HEK293 (cell line): ENCODE data around the gene GALNT9.

Source experiments
- CTCF ChIA-PET: fragments of 350-600 bp; formaldehyde crosslinking; extraction: SDS; loops from one replicate; lab custom pipeline; 2021; ENCODE audit warnings: antibody characterized with exemption; lab: Yijun Ruan, JAX
- POLR2A ChIA-PET: fragments of 300-600 bp; formaldehyde crosslinking; extraction: SDS; loops from one replicate; lab custom pipeline; 2020; ENCODE audit warnings: antibody characterized with exemption, inconsistent platforms; lab: Yijun Ruan, JAX
- H3K27ac ChIP-seq: fragments of 200-500 bp; sonication (Bioruptor generic); 2 replicates; pipeline ENCODE4 v1.5.1; 2014; ENCODE audit warnings: low read depth, low read length, control low read depth, inconsistent platforms; ENCODE audit errors: extremely low read depth
- H3K36me3 ChIP-seq, 2 experiments: fragments of 200-500 bp in 1 of 2; sonication (Bioruptor generic) in 1 of 2; 1 replicate in 1 of 2; 2 replicates in 1 of 2; pipeline ENCODE4 v1.5.1; 2014 to 2017; ENCODE audit warnings: inconsistent platforms in 2 of 2, low read length in 2 of 2; ENCODE audit not compliant: control insufficient read depth in 2 of 2, insufficient read depth in 1 of 2
- H3K4me1 ChIP-seq: fragments of 200-500 bp; sonication (Bioruptor generic); 2 replicates; pipeline ENCODE4 v1.5.1; 2014; ENCODE audit warnings: mild to moderate bottlenecking, low read length, inconsistent platforms; ENCODE audit not compliant: control insufficient read depth, insufficient read depth
- H3K4me3 ChIP-seq: 2 replicates; pipeline ENCODE4 v1.5.1; 2011; ENCODE audit warnings: low read depth, mild to moderate bottlenecking, control low read depth, low read length, moderate library complexity
- H3K9me3 ChIP-seq: fragments of 200-500 bp; sonication (Bioruptor generic); 2 replicates; pipeline ENCODE4 v1.5.1; 2014; ENCODE audit warnings: low read depth, low read length, inconsistent platforms; ENCODE audit not compliant: control insufficient read depth, insufficient read depth
- KLF1 ChIP-seq: fragments of 450-650 bp; formaldehyde crosslinking; IDR thresholded peaks from 2 replicates; pipeline ENCODE4 v1.5.1; 2016; ENCODE audit warnings: missing biosample characterization, missing genetic modification characterization
- KLF16 ChIP-seq: fragments of 450-650 bp; formaldehyde crosslinking; IDR thresholded peaks from 2 replicates; pipeline ENCODE4 v1.5.1; 2017; ENCODE audit warnings: missing biosample characterization, missing genetic modification characterization
- OSR2 ChIP-seq: fragments of 450-650 bp; formaldehyde crosslinking; IDR thresholded peaks from 2 replicates; pipeline ENCODE4 v1.5.1; 2016; ENCODE audit warnings: missing biosample characterization, missing genetic modification characterization
- ZBTB1 ChIP-seq: fragments of 450-650 bp; formaldehyde crosslinking; IDR thresholded peaks from 2 replicates; pipeline ENCODE4 v1.5.1; 2016; ENCODE audit warnings: missing biosample characterization, missing genetic modification characterization
- ZBTB20 ChIP-seq: fragments of 450-650 bp; formaldehyde crosslinking; IDR thresholded peaks from 2 replicates; pipeline ENCODE4 v1.5.1; 2016; ENCODE audit warnings: missing biosample characterization, missing genetic modification characterization
- ZBTB7A ChIP-seq: fragments of 450-650 bp; formaldehyde crosslinking; IDR thresholded peaks from 2 replicates; pipeline ENCODE4 v1.5.1; 2016; ENCODE audit warnings: low read depth, missing biosample characterization, missing genetic modification characterization
- ZNF112 ChIP-seq: fragments of 450-650 bp; formaldehyde crosslinking; IDR thresholded peaks from 2 replicates; pipeline ENCODE4 v1.5.0; 2017; ENCODE audit warnings: missing biosample characterization, missing genetic modification characterization
- ZNF211 ChIP-seq: fragments of 450-650 bp; formaldehyde crosslinking; IDR thresholded peaks from 2 replicates; pipeline ENCODE4 v1.5.1; 2016; ENCODE audit warnings: low read depth, missing biosample characterization, missing genetic modification characterization
- ZNF335 ChIP-seq: fragments of 450-650 bp; formaldehyde crosslinking; conservative IDR thresholded peaks from 2 replicates; pipeline ENCODE4 v1.5.1; 2016; ENCODE audit warnings: missing biosample characterization, missing genetic modification characterization
- ZNF366 ChIP-seq: fragments of 450-650 bp; formaldehyde crosslinking; conservative IDR thresholded peaks from 2 replicates; pipeline ENCODE4 v1.5.1; 2016; ENCODE audit warnings: missing biosample characterization, missing genetic modification characterization
- ZNF37A ChIP-seq: fragments of 450-650 bp; IDR thresholded peaks from 2 replicates; pipeline ENCODE4 v1.5.1; 2018; ENCODE audit warnings: missing biosample characterization, missing genetic modification characterization
- ZNF394 ChIP-seq: fragments of 450-650 bp; formaldehyde crosslinking; IDR thresholded peaks from 2 replicates; pipeline ENCODE4 v1.5.1; 2016; ENCODE audit warnings: missing biosample characterization, missing genetic modification characterization, mild to moderate bottlenecking, moderate library complexity, borderline replicate concordance
- ZNF530 ChIP-seq: fragments of 450-650 bp; formaldehyde crosslinking; IDR thresholded peaks from 2 replicates; pipeline ENCODE4 v1.5.1; 2016; ENCODE audit warnings: low read depth, missing biosample characterization, missing genetic modification characterization
- ZNF571 ChIP-seq: fragments of 450-650 bp; formaldehyde crosslinking; IDR thresholded peaks from 2 replicates; pipeline ENCODE4 v1.5.0; 2017; ENCODE audit warnings: missing biosample characterization, missing genetic modification characterization
- ZNF639 ChIP-seq: fragments of 450-650 bp; formaldehyde crosslinking; IDR thresholded peaks from 2 replicates; pipeline ENCODE4 v1.5.1; 2016; ENCODE audit warnings: missing biosample characterization, missing genetic modification characterization
- ZNF701 ChIP-seq: fragments of 450-650 bp; formaldehyde crosslinking; IDR thresholded peaks from 2 replicates; pipeline ENCODE4 v1.5.1; 2016; ENCODE audit warnings: missing biosample characterization, missing genetic modification characterization
- ZNF792 ChIP-seq: fragments of 450-650 bp; formaldehyde crosslinking; IDR thresholded peaks from 2 replicates; pipeline ENCODE4 v1.5.1; 2016; ENCODE audit warnings: missing biosample characterization, missing genetic modification characterization
- TF ChIP-seq, protein P1 (sequence below): fragments of 450-650 bp; formaldehyde crosslinking; IDR thresholded peaks from 2 replicates; pipeline ENCODE4 v1.5.0; 2017; ENCODE audit warnings: missing biosample characterization, missing genetic modification characterization, borderline replicate concordance
- TF ChIP-seq, protein P2 (sequence below): fragments of 450-650 bp; formaldehyde crosslinking; conservative IDR thresholded peaks from 2 replicates; pipeline ENCODE4 v1.5.1; 2016; ENCODE audit warnings: low read depth, missing biosample characterization, missing genetic modification characterization
- TF ChIP-seq, protein P3 (sequence below): fragments of 450-650 bp; formaldehyde crosslinking; IDR thresholded peaks from 2 replicates; pipeline ENCODE4 v1.5.1; 2016; ENCODE audit warnings: missing biosample characterization, missing genetic modification characterization
- TF ChIP-seq, protein P4 (sequence below): fragments of 450-650 bp; formaldehyde crosslinking; IDR thresholded peaks from 2 replicates; pipeline ENCODE4 v1.5.1; 2016; ENCODE audit warnings: missing biosample characterization, missing genetic modification characterization
- TF ChIP-seq, protein P5 (sequence below): fragments of 450-650 bp; formaldehyde crosslinking; IDR thresholded peaks from 2 replicates; pipeline ENCODE4 v1.5.1; 2016; ENCODE audit warnings: missing biosample characterization, missing genetic modification characterization, low read depth

The GALNT9 gene

DNA sequence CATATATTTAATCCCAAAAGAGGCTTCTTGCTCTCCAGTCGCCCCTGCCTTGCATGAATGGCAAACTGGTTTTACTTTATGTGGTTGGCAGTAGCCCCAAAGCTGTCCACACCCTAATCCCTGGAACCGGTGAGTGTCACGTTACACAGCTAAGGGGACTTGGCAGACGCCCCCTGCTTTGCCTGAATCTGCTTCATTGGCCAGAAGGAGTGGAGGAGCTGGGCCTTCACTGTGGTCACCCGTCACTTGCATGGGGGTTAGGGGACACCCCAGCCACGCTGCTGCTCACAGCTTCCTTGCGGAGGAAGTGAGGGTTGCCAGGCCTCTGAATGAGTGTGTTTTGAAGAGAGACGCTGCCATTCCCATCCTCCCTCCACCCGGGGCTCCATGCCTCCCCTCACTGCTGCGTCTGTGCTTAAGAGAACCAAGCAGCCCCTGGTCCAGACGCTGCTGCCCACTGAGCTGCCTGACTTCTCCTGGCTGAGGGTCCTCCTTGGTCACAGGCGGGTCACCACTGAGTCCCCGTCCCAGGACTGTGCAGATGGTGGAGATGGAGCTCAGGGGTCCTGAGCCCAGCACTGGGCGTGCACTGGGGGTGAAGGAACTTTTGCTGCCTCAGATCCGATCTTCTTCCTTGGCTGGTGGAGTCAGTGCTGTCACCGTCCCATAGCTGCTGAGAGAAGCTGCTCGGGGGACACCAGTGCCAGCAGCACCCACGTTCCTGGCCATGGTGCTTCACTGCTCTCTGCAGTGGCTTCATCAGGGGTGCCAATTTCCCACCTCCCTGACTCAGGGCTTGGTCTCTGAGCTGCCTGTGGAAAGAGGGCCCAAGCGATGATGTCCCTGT lies 39.8 kb downstream of the GALNT9 start:
- H3K4me1 ChIP-seq: no peaks in the 10 kb centered on the region
- H3K27ac ChIP-seq: no peak overlapping the region
- ChIA-PET CTCF (no interaction called here), POLR2A (no interaction called here)
- no peak overlapping the region for H3K4me3 ChIP-seq
- H3K9me3 ChIP-seq: no peaks in the 10 kb centered on the region
- H3K36me3 ChIP-seq: no peaks in the 10 kb centered on the region
- TF ChIP-seq, protein P1, sequence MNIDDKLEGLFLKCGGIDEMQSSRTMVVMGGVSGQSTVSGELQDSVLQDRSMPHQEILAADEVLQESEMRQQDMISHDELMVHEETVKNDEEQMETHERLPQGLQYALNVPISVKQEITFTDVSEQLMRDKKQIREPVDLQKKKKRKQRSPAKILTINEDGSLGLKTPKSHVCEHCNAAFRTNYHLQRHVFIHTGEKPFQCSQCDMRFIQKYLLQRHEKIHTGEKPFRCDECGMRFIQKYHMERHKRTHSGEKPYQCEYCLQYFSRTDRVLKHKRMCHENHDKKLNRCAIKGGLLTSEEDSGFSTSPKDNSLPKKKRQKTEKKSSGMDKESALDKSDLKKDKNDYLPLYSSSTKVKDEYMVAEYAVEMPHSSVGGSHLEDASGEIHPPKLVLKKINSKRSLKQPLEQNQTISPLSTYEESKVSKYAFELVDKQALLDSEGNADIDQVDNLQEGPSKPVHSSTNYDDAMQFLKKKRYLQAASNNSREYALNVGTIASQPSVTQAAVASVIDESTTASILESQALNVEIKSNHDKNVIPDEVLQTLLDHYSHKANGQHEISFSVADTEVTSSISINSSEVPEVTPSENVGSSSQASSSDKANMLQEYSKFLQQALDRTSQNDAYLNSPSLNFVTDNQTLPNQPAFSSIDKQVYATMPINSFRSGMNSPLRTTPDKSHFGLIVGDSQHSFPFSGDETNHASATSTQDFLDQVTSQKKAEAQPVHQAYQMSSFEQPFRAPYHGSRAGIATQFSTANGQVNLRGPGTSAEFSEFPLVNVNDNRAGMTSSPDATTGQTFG (tag by site-specific recombination): no peak
- TF ChIP-seq, protein P2, sequence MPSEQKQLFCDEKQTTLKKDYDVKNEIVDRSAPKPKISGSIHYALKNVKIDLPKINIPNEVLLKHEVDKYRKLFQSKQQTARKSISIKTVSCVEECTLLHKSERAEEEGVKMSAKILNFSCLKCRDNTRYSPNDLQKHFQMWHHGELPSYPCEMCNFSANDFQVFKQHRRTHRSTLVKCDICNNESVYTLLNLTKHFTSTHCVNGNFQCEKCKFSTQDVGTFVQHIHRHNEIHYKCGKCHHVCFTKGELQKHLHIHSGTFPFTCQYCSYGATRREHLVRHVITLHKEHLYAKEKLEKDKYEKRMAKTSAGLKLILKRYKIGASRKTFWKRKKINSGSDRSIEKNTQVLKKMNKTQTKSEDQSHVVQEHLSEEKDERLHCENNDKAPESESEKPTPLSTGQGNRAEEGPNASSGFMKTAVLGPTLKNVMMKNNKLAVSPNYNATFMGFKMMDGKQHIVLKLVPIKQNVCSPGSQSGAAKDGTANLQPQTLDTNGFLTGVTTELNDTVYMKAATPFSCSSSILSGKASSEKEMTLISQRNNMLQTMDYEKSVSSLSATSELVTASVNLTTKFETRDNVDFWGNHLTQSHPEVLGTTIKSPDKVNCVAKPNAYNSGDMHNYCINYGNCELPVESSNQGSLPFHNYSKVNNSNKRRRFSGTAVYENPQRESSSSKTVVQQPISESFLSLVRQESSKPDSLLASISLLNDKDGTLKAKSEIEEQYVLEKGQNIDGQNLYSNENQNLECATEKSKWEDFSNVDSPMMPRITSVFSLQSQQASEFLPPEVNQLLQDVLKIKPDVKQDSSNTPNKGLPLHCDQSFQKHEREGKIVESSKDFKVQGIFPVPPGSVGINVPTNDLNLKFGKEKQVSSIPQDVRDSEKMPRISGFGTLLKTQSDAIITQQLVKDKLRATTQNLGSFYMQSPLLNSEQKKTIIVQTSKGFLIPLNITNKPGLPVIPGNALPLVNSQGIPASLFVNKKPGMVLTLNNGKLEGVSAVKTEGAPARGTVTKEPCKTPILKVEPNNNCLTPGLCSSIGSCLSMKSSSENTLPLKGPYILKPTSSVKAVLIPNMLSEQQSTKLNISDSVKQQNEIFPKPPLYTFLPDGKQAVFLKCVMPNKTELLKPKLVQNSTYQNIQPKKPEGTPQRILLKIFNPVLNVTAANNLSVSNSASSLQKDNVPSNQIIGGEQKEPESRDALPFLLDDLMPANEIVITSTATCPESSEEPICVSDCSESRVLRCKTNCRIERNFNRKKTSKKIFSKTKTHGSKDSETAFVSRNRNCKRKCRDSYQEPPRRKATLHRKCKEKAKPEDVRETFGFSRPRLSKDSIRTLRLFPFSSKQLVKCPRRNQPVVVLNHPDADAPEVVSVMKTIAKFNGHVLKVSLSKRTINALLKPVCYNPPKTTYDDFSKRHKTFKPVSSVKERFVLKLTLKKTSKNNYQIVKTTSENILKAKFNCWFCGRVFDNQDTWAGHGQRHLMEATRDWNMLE (tag by site-specific recombination): no peak
- no peak for TF ChIP-seq KLF16 (tag by site-specific recombination)
- TF ChIP-seq ZNF701 (tag by site-specific recombination): no peak
- TF ChIP-seq, protein P3, sequence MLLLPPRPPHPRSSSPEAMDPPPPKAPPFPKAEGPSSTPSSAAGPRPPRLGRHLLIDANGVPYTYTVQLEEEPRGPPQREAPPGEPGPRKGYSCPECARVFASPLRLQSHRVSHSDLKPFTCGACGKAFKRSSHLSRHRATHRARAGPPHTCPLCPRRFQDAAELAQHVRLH (tag by site-specific recombination): no peak
- TF ChIP-seq ZNF366 (tag by site-specific recombination): no peak
- TF ChIP-seq OSR2 (tag by site-specific recombination): no peak
- no peak for TF ChIP-seq ZNF394 (tag by site-specific recombination)
- TF ChIP-seq, protein P4, sequence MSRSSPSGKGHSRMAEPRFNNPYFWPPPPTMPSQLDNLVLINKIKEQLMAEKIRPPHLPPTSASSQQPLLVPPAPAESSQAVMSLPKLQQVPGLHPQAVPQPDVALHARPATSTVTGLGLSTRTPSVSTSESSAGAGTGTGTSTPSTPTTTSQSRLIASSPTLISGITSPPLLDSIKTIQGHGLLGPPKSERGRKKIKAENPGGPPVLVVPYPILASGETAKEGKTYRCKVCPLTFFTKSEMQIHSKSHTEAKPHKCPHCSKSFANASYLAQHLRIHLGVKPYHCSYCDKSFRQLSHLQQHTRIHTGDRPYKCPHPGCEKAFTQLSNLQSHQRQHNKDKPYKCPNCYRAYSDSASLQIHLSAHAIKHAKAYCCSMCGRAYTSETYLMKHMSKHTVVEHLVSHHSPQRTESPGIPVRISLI (tag by site-specific recombination): no peak
- no peak for TF ChIP-seq ZBTB20 (tag by site-specific recombination)
- no peak for TF ChIP-seq ZNF530
- TF ChIP-seq ZNF37A (tag by site-specific recombination): no peak
- TF ChIP-seq ZNF112 (tag by site-specific recombination): no peak
- TF ChIP-seq ZNF639 (tag by site-specific recombination): no peak
- TF ChIP-seq, protein P5, sequence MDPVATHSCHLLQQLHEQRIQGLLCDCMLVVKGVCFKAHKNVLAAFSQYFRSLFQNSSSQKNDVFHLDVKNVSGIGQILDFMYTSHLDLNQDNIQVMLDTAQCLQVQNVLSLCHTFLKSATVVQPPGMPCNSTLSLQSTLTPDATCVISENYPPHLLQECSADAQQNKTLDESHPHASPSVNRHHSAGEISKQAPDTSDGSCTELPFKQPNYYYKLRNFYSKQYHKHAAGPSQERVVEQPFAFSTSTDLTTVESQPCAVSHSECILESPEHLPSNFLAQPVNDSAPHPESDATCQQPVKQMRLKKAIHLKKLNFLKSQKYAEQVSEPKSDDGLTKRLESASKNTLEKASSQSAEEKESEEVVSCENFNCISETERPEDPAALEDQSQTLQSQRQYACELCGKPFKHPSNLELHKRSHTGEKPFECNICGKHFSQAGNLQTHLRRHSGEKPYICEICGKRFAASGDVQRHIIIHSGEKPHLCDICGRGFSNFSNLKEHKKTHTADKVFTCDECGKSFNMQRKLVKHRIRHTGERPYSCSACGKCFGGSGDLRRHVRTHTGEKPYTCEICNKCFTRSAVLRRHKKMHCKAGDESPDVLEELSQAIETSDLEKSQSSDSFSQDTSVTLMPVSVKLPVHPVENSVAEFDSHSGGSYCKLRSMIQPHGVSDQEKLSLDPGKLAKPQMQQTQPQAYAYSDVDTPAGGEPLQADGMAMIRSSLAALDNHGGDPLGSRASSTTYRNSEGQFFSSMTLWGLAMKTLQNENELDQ (tag by site-specific recombination): no peak
- TF ChIP-seq ZNF335 (tag by site-specific recombination): 0 out of 2 replicates have a peak, but pooled peaks have one; percentile 17
- TF ChIP-seq KLF1 (tag by site-specific recombination): 0 out of 2 replicates have a peak, but pooled peaks have one; percentile 37
- no peak for TF ChIP-seq ZNF571 (tag by site-specific recombination)
- TF ChIP-seq ZBTB7A: no peak
- no peak for TF ChIP-seq ZNF211 (tag by site-specific recombination)
- no peak for TF ChIP-seq ZBTB1 (tag by site-specific recombination)
- TF ChIP-seq ZNF792 (tag by site-specific recombination): no peak
